Stimulated activated CD4-positive, alpha-beta T cell treated with anti-CD3 and anti-CD28 coated beads, Interleukin-15, amount 100 ng/mL, for 24 hours (primary cell): ENCODE measurements around the gene SIRPB1.
"Not testable (repeated sequence)": the region's sequence is repeated elsewhere in the genome, so short reads cannot be mapped to it uniquely, and the experiment has no call there.

Source experiments
- DNase-seq: peaks from one replicate; pipeline ENCODE4 v3.0.0-alpha.2; 2020

Gene SIRPB1

DNA sequence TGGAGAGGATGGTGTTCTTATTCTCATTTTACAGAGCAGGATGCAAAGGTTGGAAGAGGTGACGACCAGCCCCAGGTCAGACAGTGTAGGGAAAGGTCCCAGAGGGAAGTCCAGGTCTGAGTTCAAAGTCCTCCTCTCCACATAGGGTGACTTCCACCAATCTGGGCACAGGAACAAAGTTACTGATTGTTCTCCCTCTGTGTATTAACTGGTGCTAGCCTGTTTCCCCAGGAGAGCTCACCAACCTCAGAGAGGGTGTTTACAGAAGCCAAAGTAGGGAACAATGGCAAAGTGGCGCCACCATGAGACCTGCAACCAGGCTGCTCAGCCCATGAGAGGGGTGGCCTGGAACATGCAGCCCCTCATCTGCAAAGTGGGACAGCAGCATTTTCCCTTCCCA lies 16.8 kb upstream of the SIRPB1 start:
- DNase-seq: no peak

DNA sequence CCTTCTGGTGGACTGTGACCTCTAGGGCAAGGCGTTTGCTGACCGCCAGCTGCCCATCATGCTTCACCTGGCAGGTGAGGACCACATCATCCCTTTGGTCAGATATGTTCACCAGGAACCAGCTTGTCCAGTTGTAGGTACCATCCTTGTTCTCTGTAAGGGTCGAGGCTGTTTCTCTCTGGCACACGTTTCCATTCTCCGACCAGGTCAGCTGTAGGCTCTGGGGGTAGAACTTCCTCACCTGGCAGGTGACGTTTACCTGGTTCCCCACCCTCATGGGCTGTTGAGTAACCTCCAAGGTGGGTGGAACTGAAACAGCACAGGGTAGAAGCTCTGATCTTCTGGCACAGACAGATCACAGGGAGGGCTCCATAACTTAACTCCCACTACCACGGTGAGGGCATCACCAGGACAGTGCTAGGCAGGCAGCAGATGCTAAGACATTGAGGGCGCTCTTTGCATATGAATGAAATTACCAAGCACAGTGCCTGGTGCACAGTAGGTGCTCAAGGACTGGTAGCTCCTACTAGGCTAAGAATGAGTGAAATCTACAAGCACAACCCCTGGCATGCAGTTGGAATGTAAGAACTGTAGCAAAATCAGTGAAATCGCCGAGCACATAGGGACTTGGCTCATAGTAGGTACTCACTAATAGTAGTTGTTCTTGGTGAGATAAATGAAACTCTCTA lies 15.6 kb upstream of the SIRPB1 start:
- DNase-seq: no peak

DNA sequence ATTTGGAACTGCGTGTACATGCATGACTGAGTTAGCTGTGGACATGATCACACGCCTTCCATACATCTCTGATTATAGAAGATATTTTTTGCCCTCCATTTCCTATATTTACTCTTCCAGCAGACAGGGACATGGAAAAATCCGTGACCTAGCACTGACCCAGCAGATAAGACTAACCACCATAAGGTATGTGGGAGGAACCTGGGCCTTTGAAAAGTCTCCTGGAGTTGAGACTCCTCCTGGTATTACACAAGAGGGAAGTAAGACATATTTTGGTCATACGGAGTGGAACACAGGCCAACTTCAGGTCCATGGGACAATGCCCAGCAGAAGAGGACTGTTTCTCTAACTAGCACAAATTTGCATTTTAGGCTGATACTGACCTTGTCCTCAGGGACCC lies 13.7 kb upstream of the SIRPB1 start:
- DNase-seq: no peak

DNA sequence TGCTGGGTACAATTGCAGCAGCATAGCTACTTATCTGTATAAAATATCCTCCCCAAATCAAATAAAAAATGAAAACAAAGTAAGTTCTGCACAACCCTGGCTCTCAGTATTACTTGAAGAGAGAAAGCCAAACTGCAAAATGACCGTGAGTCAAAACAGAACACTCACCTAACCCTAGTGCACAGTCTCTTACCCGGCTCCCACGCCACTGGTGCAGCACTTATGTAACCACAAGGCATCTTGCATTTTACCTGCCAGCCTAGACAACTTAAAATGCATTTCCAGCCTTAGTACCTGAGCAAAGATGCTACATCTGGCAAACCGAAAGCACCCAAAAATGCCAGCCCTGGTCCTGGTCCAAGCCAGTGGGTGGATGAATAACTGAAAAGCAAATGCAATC lies 12.4 kb upstream of the SIRPB1 start:
- peak; percentile 71 for DNase-seq

DNA sequence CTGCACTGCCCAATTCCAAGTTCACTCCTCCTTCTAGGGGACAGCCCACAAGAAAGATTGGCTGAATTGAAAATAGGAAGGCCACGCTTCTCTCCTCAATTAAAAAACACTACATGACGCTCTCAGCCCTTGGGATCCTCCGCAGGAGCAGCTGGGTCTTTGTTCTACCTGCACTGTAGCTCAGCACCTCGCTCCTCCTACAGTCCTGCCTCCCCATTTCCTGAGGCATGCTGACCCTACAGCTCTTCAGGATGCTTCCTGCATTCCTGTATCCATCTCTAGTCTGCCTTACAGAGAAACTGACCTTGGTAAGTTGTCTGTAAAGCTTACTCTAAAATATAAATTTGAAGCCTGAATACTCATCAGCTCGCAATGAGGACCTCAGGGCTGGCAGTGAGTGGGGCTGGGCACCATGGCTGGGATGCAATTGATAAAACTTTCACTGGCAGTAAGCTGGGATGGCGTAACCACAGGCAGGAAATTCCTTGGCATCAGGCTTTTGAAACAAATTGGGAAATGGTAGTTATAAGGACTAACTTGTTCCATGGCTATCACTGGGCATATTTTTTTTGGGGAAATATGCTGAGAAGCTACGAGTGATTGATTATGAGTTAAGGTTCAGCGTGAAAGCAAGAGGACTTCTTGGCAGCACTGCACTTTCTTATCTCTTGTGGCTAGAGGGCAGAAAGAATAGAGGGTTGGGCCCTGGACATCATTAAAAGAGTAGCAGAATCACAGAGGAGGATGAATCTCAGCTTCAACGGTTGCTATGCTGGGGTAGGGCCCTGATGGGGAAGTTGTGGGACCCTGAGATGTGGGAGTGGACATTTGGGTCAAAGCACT lies 11.7 kb upstream of the SIRPB1 start:
- no peak for DNase-seq

DNA sequence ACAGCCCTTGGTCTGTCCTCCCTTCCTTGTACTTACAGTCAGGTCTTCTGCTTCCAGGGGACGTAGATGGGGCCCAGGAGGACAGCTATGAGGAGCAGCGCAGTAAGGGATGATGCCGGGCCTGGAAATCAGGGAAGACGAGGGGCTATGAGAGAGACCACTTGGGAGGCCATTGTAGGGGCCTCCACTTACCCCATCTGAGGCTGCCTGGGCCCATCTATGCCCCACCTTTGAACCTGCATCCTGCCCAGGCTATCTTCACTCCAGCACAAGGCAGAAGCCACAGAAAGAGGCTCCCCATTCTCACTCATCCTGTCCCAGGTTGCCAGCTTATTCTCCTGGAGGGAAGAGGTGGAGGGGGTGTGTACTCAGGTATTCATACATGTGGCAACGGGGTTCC lies 10.4 kb upstream of the SIRPB1 start:
- DNase-seq: no peak

DNA sequence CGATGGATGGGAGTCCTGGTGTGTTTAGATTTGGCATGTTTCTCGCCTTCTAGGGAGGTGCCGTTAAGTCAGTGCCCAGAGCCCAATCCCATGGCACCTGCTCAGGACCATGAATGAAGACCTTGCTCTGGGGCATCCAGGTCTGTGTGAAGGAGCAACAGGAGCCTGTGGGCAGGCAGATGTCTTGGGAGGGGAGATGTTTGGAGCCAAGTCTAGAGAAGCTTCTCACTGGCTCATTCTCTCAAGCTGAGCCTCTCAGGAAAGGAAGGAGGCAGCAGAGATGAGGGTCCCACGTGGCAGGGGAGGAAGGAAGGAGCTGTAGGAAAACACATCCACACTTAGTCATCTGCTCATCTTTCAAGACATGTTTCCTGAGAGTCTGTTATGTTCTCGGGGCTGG lies 9.5 kb upstream of the SIRPB1 start:
- DNase-seq: no peak

DNA sequence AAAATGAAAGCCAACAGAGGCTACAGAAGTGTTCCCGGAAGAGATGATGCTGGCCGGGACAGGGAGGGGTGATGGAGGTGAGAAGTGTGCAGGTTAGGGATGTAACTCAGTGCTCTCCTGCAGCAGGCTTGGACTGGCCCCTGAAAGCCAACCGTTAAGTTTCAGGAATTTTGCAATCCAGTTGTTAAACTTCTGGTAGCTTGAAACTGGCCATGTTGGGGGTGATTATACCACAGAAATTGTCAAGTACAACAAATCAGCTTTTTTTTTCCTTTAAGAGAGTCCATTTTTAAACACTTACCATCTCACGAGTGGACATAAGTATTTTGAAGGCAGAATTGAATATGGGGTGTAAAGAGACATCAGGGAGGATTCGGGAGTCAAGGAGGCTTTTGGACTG lies 8.8 kb upstream of the SIRPB1 start:
- DNase-seq: no peak

DNA sequence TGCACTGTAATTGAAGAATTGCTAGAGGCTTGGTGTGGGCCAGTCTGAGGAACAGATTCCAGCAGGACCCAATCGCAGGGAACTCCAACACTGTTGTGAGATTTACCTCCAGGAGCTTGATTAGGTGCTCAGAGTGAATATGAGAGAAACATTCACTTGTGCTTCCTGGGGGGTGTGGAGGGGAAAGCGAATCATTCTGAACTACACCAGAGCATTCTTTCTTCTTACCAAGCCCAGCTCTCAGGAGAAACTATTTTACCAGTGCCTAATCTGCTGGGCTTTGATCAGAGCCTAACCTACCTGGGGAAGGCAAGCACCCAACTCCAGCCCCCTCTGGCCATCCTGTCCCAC lies 7.4 kb upstream of the SIRPB1 start:
- no peak for DNase-seq

DNA sequence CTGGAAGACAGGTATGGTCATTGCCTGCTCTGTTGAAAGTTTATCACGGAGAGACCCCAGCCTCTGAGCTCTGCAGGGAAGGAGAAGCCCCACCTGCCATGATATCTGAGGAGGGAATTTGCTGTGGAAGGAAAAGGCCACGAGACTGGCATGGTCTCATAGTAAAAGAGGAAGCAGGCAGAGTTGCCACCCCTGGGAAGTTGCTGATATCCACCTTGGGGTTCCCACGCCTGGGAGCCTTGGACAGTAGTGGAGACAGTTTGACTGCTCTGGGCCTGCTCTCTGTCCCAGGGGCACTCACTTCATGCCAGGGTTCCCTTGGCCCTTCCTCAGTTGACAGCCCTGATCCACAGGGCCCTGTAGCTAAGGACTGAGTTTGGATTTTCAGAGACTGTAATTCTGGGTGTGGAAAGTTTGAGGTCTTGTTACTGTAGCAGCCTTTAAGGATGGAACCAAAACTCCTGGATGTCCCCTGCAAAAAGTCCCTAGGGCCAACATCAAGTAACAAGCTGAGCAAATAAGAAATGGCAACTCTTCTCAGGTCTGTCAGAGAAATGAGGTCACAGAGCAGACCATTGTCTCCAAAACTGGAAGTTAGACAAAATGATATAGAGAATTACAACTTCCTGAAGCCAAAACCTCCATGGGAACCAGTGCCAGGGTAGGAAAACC lies 6.9 kb upstream of the SIRPB1 start:
- no peak for DNase-seq

DNA sequence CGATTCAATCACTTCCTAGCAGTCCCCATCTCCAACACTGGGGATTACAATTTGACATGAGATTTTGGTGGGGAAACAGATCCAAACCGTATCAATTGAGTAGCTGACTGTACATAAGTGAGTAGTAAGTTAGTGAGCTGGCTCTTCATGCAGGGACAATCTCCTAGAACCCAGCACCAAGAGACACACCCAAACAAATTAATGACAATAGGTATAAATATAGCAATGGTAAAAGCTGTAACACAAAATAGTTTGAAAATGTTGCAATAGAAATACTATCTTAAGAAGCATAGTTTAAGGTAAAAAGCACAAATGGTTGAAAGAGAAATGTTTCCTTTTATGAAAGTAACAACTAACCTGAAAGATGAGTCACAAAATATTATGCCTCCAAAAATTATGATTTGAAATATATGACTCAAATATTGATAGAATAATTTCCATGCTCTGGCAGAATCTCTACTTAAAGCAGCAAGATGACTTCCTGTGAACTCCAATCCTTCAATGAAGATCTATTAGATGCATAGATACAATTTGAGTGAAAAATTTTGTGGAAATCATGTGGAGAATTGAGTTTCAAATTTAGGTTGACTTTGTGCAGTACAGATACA lies 5.4 kb upstream of the SIRPB1 start:
- no peak for DNase-seq

DNA sequence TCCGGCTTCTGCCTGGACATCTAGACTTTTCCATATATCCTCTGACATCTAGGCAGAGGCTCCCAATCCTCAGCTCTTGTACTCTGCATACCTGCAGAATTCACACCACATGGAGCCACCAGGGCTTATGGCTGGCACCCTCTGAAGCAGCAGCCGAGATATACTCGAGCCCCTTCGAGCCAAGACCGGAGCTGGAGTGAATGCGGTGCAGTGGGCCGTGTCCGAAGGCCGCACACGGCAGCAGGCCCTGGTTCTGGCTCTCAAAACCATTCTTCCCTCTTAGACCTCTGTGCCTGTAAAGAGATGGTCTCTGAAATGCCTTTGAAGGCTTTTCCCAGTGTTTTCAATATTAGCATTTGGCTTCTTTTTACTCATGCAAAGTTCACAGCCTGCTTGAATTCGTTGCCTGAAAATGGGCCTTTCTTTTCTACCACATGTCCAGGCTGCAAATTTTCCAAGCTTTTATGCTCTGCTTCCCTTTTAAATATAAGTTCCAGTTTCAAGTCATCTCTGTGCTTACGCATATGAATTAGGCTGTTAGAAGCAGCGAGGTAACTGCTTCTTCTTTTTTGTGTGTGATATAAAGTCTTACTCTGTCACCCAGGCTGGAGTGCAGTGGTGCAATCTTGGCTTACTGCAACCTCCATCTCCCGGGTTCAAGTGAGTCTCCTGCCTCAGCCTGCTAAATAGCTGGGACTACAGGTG lies 3.8 kb upstream of the SIRPB1 start:
- DNase-seq: no peak

DNA sequence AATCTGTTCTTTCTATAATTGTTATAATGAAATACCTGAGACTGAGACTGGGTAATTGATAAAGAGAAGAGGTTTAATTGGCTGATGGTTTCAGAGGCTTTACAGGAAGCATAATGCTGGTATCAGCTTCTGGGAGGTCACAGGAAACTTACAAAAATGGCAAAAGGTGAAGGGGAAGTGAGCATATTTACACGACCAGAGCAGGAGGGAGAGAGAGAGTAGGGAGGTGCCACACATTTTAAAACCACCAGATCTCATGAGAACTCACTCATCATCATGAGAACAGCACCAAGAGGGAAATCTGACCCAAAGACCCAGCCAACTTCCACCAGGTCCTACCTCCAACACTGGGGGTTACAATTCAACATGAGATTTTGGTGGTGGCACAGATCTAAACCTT lies 2.6 kb upstream of the SIRPB1 start:
- no peak for DNase-seq

DNA sequence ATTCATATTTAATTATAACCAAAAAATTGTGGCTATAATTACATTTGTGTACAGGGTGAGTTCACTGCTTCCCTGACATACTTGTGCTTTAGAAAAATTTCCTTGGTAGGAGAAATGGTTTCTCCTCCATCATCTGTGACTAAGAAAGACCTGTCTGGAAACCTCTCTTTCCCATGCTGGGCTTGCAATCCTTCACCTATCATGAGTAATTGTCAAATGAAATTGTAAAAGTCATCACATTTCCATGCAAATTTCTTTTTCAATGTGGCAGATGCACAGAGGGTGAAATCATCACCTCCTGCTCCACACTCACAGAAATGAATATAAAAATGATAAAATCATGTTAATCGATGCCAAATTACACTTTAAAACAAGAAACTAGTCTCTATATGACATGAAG lies 1.5 kb upstream of the SIRPB1 start:
- no peak for DNase-seq

DNA sequence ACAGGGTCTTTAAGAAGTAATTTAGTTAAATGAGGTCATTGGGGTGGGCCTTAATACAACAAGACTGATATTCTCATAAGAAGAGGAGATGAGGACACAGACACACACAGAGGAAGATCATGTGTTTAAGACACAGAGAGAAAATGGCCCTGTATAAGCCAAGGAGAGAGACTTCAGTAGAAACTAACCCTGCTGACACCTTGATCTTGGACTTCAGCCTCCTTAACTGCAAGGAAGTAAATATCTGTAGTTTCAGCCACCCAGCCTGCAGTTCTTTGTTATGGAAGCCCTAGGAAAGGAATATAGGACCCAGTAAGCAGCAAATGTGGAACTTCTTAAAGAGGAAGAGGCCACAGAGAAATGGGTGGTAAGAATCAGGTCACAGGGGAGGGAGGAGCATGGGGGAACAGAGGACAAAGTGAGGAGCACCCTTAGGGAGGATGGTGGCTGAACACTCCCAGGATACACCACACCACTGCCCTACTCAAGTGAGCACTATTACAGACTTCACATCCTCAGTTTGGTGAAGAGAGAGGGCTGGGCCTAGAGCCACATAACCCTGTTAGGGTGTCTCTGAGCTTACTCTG lies 762 bp downstream of the SIRPB1 start:
- no peak for DNase-seq

DNA sequence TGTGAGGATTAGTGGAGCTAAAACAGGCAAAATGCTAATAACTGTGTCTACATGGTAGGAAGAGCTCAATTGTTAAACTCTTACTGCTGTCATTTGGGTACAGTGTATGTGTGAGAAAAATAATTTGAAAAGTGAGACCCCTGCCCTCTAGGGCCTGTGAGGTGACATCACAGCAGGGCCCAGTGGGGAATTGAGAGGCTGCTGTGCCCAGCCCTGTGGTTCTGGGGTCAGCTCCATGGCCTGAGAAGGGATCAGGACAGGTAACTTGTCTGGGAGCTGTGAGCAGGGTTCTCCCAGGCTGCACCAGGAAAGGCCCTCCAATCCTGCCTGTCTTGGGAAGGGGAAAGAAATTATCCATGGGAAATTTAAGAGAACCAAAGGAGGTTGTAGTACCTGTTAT lies 1.3 kb downstream of the SIRPB1 start:
- DNase-seq: no peak

DNA sequence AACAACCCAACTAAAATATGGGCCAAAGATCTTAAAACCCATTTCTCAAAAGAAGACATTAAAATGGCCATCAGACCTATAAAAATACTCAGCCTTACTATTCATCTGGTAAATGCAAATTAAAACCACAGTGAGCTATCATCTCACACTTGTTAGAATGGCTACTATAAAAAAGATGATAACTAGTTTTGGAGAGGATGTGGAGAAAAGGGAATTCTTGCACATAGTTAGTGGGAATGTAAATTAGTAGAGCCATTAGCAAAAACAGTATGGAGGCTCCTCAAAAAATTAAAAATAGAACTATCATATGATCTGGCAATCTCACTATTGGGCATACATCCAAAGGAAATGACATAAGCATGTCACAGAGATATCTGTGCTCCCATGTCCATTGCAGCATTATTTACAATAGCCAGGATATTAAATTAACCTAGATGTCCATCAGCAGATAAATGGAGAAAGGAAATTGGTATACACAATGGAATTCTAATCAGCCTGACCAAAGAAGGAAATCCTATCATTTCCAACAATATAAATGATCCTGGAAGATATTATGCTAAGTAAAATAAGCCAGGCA lies 2.9 kb downstream of the SIRPB1 start:
- no peak for DNase-seq

DNA sequence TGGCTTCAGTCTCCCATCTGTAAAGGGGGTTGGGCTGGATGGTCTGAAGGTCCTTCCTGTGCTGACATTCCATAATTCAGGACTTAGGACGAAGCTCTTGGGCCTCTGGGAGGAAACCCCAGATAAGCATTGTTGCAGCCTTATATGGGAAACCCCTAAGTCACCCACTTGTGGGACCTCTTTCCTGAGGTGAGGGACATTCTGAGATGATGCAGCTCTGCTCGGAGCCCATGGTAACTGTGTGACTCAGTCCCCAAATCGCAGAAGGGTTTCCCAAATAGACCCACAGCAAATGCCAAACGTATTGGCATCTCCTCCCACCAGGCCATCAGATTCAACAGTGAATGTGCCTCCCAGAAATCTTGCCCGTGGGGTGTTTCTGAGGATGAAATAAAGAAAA lies 9.4 kb downstream of the SIRPB1 start:
- not testable (repeated sequence) for DNase-seq

DNA sequence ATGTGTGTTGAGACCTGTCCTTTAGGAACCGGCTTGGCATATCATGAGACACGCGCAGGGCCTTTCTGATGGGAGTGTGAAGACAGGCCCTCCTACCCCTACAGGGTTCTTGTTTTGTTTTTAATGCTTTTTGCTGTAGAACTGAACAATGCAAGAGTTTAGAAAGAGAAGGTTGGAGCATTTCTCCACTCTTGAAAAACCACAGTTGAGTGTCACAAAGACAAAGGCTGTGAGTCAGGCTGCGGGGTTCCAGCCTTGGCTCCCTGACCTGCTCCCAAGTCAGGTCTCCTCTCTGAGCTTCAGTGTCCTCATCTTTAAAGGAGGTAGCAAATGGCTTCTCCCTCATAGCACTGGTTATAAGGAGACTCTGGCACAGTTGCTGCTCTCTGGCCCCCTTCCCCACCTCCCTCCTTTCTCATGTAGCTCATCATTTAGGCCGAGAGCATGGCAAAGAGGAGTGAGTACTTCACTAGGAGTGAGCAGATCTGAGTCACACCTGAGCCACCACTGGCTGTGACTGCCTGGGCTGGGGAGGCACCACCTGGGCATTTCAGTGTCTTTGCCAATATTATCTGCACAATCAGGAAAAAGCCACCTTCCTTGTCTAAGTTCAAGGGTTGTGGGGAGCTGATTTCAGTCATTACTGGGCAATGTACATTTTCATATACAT lies 11.0 kb downstream of the SIRPB1 start:
- not testable (repeated sequence) for DNase-seq

DNA sequence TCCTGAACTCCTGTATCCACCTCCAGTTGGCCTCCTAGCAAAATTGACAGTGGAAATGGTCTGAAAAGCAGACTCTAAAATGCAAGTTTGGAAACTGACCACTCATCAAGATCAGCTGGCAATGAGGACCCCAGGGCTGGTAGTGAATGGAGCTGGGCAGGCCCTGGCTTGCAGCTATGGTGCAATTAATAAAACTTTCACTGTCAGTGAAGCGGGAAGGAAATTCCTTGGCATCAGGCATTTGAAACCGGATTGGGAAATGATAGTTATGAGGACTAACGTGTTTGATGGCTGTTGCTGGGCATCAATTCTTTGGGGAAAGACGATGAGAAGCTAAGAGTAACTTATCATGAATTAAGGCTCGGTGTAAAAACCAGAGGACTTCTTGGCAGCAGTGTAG lies 19.1 kb downstream of the SIRPB1 start:
- no peak for DNase-seq

DNA sequence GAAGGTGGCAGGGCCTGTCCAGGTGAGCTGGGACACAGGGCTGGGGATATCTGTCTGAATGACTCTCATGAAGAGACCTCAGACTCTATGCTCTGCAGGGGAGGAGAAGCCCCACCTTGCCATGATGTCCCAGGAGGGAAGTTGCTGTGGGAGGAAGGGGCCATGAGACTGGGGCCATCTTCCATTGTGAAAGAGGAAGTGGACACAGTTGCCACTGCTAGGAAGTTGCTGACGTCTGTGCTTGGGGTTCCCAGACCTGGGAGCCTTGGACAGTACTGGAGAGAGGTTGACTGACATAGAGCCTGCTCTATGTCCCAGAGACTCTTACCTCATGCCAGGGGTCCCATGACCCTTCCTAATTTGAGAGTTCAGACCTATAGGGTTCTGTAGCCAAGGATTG lies 24.5 kb downstream of the SIRPB1 start:
- DNase-seq: no peak
